NCI-H1417 (cell line): ENCODE results near the gene PLPPR2.
A peak's percentile ranks its signal among the peaks of the same experiment; 100 is the strongest.
"Not testable (repeated sequence)": the region's sequence is repeated elsewhere in the genome, so short reads cannot be mapped to it uniquely, and the experiment has no call there.

Experiments
- DNase-seq, 3 experiments: peaks; one replicate each; lab custom pipeline; 2025; lab: John Stamatoyannopoulos, UW

The PLPPR2 gene

DNA sequence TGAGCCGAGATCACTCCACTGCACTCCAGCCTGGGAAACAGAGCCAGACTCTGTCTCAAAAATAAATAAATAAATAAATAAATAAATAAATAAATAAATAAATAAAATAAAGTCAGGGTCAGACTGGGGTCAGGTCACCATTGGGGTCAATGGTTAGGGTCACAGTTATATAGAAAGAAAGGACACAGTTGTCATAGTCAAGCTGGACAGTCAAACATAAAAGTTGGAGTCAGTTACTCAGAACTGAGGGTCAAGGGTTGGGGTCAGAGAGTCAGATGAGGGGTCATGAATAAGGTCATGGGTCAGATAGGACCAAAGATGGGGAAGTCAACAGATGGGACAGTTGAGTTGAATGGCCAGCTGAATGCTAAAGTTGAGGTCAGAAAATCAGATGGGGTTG is 45.6 kb downstream of the PLPPR2 start:
- no peak for DNase-seq

DNA sequence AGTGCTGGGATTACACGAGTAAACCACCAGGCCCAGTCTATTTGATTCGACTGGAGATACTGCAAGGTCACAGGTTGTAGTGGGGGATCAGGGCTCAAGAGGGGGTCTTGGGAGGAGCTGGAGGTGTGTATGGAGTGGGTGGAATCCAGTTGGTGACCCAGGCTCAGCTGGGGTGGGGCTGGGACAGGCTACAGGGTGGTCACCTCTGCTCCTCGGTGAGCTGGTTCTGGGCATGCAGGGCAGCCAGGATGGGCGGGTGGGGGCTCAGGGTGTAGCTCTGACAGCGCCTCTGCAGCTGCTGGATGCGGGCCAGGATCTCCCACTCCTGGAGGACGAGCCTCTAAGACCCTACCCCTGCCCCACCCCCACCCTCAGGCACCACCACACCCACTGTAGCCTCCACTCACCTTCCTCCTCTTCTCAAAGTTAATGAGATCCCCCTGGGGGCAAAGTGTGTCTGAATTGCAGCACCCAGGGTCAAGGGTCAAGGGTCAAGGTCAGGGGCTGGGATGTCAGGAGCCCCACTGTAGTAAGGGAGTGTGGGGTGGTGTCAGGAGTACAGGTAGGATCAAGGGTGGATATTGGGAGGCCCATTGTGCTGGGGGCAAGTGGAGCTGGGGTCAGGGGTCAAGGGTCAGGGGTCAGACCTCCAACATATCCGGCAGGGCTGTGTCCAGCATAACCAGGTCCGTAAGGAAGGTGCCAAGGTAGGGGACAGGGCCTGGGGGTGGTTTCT is 46.7 kb downstream of the PLPPR2 start:
- no peak for DNase-seq

DNA sequence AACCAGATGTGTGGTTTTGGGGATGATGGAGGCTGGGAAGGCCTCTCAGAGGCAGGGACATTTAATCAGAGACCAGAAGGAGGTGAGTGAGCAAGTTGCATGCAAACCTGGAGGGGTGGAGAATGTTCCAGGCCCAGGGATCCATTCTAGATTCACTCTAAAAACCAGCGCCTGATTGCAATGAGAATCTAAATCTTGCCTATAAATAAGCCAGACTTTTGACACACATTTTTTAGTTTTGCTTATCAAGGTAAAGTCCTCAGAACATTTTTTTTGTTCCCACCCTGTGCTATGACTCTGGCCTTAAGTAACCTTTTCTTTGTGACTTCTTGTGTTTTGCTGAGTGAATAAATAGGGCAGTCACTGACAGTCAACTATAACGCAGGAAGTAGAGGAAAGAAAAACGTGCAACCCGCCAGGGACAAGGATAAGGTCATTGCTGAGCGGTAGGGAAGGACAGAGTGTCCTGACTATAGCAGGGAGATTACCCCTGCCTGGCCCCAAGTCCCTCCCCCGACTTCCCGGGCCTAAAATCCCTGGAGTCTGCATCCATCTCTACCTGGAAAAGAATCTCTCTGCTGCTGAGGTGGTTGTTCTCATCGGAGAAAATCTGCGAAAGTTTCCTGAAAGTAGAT is 49.5 kb downstream of the PLPPR2 start:
- DNase-seq = no peak

DNA sequence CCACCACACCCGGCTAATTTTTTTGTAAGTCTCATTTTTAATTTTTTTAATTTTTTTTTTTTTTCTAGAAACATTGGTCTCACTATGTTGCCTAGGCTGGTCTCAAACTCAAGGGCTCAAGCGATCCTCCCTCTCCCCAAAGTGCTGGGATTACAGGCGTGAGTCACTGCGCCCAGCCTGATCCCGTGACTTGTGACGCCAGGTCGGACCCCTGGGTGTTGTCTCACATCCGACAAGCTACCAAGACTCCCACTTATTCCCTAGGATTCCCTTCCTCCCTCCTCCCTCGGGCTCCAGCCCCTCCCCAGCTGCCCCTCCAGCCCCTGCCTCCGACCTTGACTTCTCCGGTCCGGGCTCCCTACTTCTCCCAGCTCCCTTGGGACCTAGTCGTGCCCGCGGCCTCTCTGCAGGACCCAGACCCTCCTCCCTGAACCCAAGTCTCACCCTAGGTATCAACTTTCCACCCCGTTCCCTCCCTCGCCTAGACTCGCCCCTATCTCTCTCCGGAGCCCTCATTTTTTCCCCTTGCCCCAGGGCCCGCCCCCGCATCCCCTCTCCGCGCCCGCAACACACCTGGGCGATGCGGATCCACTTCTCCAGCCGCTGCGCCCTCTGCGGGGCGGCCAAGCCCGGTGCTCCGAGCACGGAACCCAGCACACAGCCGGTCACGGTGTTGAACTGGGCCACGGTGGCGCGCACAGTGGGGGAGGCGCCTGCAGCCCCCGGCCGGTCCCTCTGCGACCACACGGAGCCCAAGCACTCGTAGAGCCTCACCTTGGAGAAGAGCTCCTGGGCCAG is 50.8 kb downstream of the PLPPR2 start:
- DNase-seq = no peak

DNA sequence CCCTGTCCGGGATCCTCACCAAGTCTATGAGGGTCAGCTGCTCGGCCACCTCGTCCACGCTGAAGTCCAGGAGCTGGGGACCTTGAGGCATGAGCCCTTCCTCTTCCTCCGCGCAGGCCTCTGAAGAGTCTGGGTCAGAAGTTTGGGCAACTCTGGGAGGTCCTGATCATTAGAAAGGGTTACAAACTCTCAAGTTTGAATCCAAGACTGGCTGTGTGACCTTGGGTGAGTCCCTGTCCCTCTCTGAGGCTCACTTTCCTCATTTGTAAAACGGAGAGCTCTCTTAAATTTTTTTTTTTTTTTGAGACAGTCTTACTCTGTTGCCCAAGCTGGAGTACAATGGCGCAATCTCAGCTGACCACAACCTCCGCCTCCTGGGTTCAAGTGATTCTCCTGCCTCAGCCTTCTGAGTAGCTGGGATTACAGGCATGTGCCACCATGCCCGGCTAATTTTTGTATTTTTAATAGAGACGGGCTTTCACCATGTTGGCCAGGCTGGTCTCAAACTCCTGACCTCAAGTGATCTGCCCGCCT is 51.5 kb downstream of the PLPPR2 start:
- not testable (repeated sequence) for DNase-seq

DNA sequence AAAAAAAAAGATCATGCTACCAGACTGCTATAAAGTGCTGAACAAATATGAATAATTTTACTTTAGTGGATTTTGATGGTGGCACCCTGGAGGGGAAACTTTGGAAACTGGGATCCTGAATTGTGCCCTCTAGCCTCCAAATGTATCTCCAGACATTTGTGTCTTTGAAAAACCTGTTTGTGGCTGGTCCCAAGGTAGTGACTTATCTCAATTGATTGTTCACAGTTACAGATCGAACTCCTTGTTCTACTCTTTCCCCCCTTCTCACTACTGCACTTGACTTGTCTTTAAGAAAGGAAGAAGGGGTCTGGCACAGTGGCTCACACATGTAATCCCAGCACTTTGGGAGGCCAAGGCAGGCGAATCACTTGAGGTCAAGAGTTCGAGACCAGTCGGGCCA is 53.4 kb downstream of the PLPPR2 start:
- DNase-seq = no peak

DNA sequence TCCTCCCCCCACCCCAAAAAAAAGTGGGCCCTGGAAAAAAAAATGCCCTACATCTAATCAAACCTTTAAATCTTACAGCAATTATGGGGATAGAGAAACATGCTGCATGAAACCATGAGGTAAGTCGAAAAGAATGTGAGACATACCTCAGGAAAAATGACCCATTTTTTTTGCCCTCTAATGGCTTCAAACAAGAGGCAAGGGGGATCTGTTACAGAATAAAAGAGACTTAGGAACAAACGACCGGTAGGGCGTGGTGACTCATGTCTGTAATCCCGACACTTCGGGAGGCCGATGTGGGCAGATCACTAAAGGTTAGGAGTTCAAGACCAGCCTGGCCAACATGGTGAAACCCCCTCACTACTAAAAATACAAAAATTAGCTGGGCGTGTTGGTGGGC is 55.5 kb downstream of the PLPPR2 start:
- no peak for DNase-seq

DNA sequence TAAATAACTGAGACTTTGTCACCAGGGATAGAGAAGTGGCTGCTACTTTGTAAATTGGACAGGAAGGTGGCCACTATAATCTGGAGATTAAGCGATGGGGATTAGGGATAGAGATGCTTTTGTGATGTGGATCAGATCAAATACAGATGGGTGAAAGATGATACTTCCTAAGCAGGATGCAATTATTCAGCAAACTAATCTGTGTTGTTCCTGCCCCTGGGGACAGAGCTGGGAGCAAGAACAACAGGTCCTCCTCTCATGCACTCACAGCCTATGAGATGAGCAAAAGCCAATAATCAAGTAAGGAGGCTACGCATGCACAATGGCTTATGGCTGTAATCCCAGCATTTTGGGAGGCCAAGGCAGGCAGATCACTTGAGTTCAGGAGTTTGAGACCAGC is 59.3 kb downstream of the PLPPR2 start:
- peak in 1 of 3 experiments; percentile 22 for DNase-seq
